Glutamatergic neuron (in vitro differentiated cells): ENCODE data around the gene DGKZ. TPM values are rescaled to one million over a fixed set of nuclear protein-coding genes. Genes with fewer than 3 reads are reported as not detected.

Experiments used
- DNase-seq: peaks from one replicate; pipeline ENCODE4 v3.0.0; 2022
- H3K27ac Mint-ChIP-seq: one replicate; pipeline ENCODE4 v1.8.0; 2020; ENCODE audit warnings: mild to moderate bottlenecking, mixed read lengths, inconsistent platforms; ENCODE audit not compliant: unreplicated experiment
- H3K27me3 Mint-ChIP-seq: one replicate; pipeline ENCODE4 v1.8.0; 2020; ENCODE audit warnings: mild to moderate bottlenecking, moderate library complexity, mixed read lengths, inconsistent platforms; ENCODE audit not compliant: unreplicated experiment
- H3K36me3 Mint-ChIP-seq: one replicate; pipeline ENCODE4 v1.8.0; 2020; ENCODE audit warnings: mild to moderate bottlenecking, mixed read lengths, inconsistent platforms; ENCODE audit not compliant: unreplicated experiment
- H3K4me1 Mint-ChIP-seq: one replicate; pipeline ENCODE4 v1.8.0; 2020; ENCODE audit warnings: mild to moderate bottlenecking, low read depth, mixed read lengths, inconsistent platforms; ENCODE audit not compliant: unreplicated experiment
- H3K4me3 Mint-ChIP-seq: one replicate; pipeline ENCODE4 v1.8.0; 2020; ENCODE audit warnings: mild to moderate bottlenecking, mixed read lengths, inconsistent platforms; ENCODE audit not compliant: unreplicated experiment
- H3K9me3 Mint-ChIP-seq: one replicate; pipeline ENCODE4 v1.8.0; 2020; ENCODE audit warnings: mild to moderate bottlenecking, moderate library complexity, mixed read lengths, inconsistent platforms; ENCODE audit not compliant: unreplicated experiment
- CTCF ChIP-seq: fragments of 200-600 bp; sonication (generic); IDR thresholded peaks from one replicate; pipeline ENCODE4 v1.5.0; 2021; ENCODE audit not compliant: partially characterized antibody, unreplicated experiment
- total RNA-seq: library from RNA; stranded (reverse); fragmentation: NEBNext Ultra II Directional; extraction: Animal tissue kit (Norgen Biotek cat#: 25700); gene quantifications from one replicate; pipeline ENCODE4 v1.2.1, GENCODE V29; 2021; ENCODE audit not compliant: unreplicated experiment

The DGKZ gene
- total RNA-seq, 1 donor from 2014 or later = 60.9 TPM

- peaks cover 6% of the 10 kb centered on the region for H3K9me3 Mint-ChIP-seq
- no peak for DNase-seq
- no peak overlapping the region for H3K4me3 Mint-ChIP-seq
- TF ChIP-seq CTCF = no peak
- peak overlapping the region; percentile 5 for H3K27ac Mint-ChIP-seq
- peaks cover 6% of the 10 kb centered on the region for H3K27me3 Mint-ChIP-seq
- H3K4me1 Mint-ChIP-seq = peaks cover 19% of the 10 kb centered on the region
- no peaks in the 10 kb centered on the region for H3K36me3 Mint-ChIP-seq
These were observed 19.4 kb upstream of the DGKZ start for GRCh38 chr11:46327829-46328228.

GRCh38 chr11:46330154-46330553 lies 17.1 kb upstream of the DGKZ start:
- no peak for DNase-seq
- Mint-ChIP-seq H3K36me3 (no peaks in the 10 kb centered on the region), H3K4me3 (peak overlapping the region; percentile 85), H3K27me3 (peaks cover 6% of the 10 kb centered on the region), H3K9me3 (peaks cover 10% of the 10 kb centered on the region), H3K27ac (peak overlapping the region; percentile 93), H3K4me1 (peaks cover 20% of the 10 kb centered on the region)
- no peak for TF ChIP-seq CTCF

- H3K27me3 Mint-ChIP-seq = peaks cover 6% of the 10 kb centered on the region
- peaks cover 20% of the 10 kb centered on the region for H3K4me1 Mint-ChIP-seq
- peaks cover 10% of the 10 kb centered on the region for H3K9me3 Mint-ChIP-seq
- H3K36me3 Mint-ChIP-seq = no peaks in the 10 kb centered on the region
- no peak for TF ChIP-seq CTCF
- H3K4me3 Mint-ChIP-seq = peak overlapping the region; percentile 85
- H3K27ac Mint-ChIP-seq = peak overlapping the region; percentile 93
- peak; percentile 47 for DNase-seq
These were observed 16.5 kb upstream of the DGKZ start for GRCh38 chr11:46330563-46331281.

- Mint-ChIP-seq H3K27me3 (peaks cover 8% of the 10 kb centered on the region), H3K4me1 (peaks cover 23% of the 10 kb centered on the region), H3K27ac (peak overlapping the region; percentile 4), H3K4me3 (peak overlapping the region; percentile 85), H3K9me3 (peaks cover 10% of the 10 kb centered on the region), H3K36me3 (no peaks in the 10 kb centered on the region)
- no peak for TF ChIP-seq CTCF
- DNase-seq = no peak
These were observed 15.8 kb upstream of the DGKZ start for GRCh38 chr11:46331282-46331984.

GRCh38 chr11:46332093-46332567 lies 15.1 kb upstream of the DGKZ start:
- TF ChIP-seq CTCF = no peak
- no peaks in the 10 kb centered on the region for H3K36me3 Mint-ChIP-seq
- peak overlapping the region; percentile 61 for H3K4me3 Mint-ChIP-seq
- peaks cover 10% of the 10 kb centered on the region for H3K9me3 Mint-ChIP-seq
- peaks cover 27% of the 10 kb centered on the region for H3K4me1 Mint-ChIP-seq
- peaks cover 10% of the 10 kb centered on the region for H3K27me3 Mint-ChIP-seq
- no peak for DNase-seq
- peak overlapping the region; percentile 4 for H3K27ac Mint-ChIP-seq
